ACHN (cell line): ENCODE data around the gene KCNMA1.
A peak's percentile ranks its signal among the peaks of the same experiment; 100 is the strongest.

Experiments
- DNase-seq: peaks from one replicate; pipeline ENCODE4 v3.0.0-alpha.2; 2015
- in situ Hi-C: cut with HindIII; loops from 2 replicates; pipeline ENCODE4 v1.10.0; 2017; ENCODE audit warnings: low sequenced_read_pairs, low pct_ligation_motif_present, low pct_unique_long_range_greater_than_20kb

KCNMA1 gene

DNA sequence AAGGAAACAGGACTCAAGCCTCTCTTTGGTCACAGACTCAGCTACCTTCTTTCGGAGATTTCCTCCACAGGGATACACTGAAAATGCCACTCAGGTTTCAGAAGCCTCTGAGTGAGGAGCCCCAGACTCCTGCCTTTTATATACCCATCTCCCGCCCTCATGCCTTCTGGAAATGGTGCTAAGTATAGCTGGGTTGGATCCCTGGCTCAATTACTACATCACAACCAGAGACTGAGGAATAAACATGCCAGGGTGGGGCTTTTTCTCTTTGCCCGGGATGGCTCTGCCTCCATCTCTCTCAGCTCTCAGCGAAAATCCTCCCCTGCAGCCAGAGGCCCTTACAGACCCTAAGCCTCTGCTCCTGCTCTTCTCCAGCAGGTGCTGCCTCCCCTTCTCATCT is 299.5 kb downstream of the KCNMA1 start:
- DNase-seq, result no peak
- in situ Hi-C loops, result no loop called here

DNA sequence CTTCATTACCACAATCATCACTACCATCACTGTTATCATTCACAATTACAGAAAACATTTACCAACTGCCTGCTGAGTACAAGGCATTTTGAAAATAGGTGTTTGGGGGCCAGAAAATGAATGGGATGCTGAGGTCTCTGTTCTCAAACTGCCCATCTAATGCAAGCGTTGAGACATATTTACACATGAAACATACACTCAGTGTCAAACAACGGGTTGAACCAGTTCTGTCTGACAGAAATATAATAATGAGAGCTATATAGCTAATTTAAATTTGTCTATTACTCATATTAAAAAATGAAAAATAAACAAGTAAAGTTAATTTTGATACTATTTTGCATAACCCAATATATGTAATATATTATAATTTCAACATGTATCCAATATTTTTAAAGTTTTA is 303.1 kb downstream of the KCNMA1 start:
- in situ Hi-C loops, result no loop called here
- no peak for DNase-seq

DNA sequence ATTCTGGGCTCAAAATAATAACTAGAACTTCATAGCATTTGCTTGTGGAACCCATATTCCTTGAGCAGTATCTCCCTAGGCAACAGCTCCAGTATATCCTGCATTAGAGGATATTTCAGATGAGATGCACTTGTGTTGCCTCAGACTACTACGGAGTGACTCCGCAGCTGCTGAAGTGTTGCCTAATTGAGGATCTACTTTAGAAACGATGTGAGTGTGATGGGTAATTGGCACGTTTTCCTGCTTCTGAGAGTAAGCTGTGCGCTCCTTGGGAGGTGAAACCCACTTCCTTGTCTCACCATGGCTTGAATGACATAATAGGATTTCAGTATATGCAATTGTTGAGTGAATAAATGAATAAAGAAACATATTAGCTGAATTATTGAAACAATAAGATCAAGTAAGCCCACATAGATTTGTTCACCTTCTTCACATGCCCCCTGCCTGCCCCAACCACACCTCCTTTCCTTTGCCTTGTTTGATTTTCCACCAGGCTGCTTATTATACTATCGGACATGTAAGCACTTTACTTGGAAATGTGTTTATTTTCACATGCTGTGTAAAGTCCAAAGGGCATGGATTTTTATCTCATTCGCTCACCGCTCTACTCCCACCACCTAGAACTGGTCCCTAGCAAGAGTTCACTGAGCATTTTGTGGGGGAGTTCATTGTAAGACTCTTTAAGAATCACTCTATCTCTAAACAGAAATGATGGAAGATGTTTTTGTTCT is 303.8 kb downstream of the KCNMA1 start:
- in situ Hi-C loops, result no loop called here
- no peak for DNase-seq

DNA sequence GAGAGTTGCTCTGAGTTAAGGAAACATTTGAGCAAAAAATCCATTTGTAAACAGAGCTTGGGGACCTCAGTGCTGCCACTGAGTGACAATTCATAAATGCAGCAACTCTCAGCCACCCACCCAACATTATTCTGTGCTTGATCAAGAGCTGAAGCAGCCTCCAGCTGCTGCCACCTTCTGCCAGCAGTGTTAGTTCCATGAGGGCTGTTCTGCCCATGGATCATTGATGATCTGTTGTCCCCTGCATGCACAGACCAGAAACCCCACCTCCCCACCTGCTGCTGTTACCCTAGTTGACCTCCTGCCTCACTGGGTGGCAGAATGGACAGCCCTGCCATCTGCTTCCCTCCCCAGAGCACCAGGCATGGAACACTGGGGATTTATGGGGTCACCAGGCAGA is 305.4 kb downstream of the KCNMA1 start:
- in situ Hi-C loops, result no loop called here
- no peak for DNase-seq

DNA sequence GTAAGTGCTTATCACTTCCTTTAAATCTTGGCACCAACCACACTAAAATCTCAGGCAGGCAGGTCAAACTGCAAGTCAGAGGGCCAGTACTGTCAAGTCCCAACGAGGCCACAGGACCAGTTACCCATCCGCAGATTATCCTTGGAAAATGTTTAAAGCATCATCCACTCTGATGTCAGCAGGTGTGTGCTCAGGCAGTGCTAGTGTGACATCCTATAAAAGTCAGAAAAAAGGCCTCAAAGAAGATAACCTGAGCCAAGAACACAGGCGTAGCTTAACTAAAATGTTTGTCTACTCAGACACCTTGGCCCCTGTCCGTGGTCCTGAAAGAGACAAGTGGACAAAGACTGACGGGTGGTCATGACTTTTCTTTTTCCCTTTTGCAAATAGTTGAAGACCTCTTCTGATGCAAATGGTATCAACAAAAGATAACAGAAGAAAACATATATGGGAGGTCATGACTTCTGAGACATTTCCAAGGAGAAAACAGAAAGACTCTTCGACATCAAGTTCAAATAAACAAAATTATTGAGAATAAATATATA is 309.3 kb downstream of the KCNMA1 start:
- in situ Hi-C loops, result no loop called here
- DNase-seq, result peak; percentile 58

DNA sequence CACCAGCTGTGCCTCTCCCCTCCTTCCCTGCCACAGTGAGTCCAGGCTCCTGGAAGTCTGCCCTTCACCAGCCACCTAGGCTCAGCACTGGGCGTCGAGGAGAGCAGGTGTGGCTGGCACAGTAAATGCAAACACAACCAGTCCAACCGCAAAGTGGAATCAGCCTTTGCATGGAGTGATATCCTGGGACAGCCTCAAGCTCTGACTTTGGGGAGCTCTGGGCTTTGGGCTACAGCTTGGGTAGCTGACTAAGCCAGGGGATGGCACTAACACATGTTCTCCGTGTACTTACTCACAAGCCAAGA is 312.4 kb downstream of the KCNMA1 start:
- in situ Hi-C loops, result no loop called here
- no peak for DNase-seq

DNA sequence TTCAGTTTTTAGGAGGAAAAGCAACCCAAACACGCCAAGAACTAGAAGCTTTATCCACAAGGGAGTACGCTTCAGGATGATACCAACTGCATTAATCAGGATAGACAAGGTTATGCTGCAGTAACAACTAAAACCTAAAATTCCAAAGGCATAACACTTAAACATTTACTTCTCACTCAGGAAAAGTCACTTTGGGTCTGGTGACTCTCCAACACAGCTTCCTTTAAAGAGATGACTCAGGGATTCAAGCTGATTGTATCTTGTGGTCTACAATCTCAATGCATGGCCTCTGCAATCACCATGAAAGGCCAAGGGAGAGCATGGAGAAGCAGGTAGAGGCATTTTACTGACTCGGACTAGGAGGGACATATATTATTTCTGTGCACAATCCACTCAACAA is 315.8 kb downstream of the KCNMA1 start:
- in situ Hi-C loops, result no loop called here
- no peak for DNase-seq

DNA sequence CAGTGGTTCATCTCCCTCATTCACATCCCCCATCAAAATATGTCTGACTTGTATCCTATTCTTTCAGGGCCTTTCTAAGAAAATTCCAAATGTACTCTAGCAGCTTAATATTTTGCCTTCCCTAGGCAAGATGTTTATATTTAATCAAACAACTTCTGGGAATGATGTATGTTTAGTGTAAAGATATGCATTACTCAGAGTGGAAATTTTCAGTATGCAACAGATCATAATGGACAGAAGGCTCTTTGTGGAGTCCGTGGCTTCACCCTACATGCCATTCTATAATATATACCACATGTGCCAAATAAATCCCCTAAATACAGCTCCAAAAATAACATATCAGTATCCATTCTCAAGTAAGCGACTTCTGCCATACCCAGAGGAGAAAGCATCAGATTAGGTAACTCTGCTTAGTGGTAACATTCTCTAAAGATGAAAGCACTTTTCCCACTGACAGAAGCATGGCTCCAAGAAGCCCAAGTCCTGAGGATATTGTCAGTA is 316.6 kb downstream of the KCNMA1 start:
- in situ Hi-C loops, result no loop called here
- no peak for DNase-seq

DNA sequence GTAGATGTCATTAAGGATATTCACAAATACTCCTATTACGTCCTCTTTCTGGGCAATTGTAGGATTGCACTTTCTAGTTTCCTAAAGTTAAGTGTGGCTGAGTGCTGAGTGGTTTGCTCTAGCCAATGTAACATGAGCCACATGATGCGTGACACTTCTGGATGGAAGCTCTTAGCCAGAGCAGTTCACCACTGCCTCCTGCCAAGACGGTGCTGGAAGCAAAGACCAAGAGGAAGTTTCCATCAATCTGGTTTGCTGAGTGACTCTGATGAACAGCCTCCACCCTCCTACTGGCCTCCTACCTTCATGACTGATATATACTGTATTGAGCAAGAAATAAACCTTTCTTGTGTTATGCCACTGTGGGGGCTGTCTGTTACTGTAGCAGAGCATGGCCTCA is 318.1 kb downstream of the KCNMA1 start:
- in situ Hi-C loops, result no loop called here
- DNase-seq, result no peak

DNA sequence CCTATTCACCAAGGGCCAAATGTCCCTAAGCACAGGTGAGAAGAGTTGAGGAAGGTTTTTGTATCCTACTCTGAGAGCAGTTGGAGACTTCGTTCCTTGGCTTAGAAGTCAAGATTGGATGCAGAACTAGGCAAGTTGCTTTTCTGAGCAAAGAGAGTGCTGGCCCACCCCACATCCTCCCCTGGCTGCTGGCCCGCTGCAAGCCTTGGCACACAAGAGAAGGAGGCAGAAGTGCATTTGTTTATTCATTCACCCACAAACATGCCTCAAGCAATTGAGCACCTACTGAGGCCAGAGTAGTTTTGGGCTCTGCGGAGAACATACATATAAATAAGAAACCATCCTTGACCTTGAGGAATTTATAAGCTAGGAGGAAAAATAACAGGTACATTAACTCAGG is 318.9 kb downstream of the KCNMA1 start:
- in situ Hi-C loops, result no loop called here

DNA sequence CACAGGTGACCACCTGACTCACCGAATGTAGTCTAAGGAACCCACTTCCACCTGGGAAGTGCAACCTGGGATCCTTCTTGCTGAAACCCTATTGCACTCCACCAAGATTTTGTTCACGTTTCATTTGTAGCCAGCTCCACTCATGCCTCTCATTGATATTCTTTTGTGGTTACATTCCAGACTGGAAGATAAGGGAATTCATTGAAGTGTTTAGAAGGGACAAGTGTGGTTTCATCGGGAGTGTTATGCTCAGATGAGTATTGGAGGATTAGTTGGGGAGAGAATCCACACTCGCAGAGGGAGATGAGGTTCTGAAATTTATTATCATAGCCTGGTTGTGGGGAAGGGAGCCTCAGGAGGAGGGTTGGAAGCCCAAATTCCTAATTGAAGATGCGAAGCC is 320.4 kb downstream of the KCNMA1 start:
- in situ Hi-C loops, result no loop called here
- DNase-seq, result peak; percentile 32

More for the DNA sequence above, 318.9 kb downstream of the KCNMA1 start:
- no peak for DNase-seq

DNA sequence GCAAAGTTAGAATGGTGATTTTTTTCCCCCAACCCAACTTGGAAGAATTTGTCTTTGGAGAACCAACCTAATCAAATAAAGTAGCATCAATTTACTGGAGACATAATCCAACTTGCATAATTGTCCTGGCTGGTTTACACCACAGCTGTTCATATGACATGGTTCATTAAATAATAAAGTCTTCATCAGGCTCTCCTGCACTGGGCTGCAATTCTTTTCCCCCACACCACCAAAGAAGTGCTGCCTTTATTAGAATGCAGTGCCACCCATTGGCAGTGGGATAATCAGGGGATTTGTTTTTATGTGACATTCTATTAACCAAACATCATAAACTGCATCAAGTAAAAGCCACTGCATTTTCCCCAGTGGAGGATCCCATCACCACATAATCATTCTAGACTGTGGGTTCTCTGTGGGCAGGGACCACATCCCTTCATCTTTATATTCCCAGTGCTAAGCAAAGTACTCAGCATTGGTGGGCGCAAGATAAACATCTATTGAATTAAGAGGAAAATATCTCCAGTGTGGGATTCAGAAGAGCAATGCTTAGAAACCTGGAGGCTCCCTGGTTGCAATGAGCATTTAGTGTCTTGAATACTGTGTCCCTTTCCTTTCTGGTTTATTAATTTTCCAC is 322.0 kb downstream of the KCNMA1 start:
- no peak for DNase-seq
- in situ Hi-C loops, result no loop called here

DNA sequence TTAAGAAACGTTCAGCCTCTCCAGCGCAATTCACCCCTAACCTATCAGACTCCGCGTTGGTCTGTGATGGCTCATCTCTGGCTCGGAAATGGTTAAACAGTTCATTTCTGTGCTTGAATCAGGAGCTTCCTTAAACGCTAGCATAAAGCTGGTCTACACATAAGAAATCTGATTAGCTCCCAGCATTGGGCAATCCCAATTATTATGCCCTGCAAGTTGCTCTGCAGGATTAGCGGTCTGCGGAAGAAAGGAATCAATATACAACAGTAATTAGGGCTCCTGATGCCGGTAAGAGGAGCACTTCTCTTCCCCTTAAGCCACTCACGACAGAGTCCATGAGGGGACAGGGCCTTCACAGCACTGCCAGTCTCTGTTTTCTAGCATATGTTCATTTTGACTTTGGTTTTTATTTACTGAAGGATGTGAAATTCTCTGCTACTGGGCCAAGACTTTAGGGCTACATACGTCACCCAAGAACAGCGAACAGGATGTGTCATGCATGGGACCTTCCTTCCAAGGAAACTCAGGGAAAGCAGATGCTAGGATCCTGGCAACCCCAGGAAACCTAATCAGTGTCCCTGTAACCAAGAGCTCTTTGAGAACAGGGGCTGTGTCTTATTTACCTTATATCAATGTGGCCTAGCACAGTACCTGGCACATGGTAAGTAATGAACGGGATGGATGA is 324.4 kb downstream of the KCNMA1 start:
- DNase-seq, result no peak
- in situ Hi-C loops, result no loop called here

DNA sequence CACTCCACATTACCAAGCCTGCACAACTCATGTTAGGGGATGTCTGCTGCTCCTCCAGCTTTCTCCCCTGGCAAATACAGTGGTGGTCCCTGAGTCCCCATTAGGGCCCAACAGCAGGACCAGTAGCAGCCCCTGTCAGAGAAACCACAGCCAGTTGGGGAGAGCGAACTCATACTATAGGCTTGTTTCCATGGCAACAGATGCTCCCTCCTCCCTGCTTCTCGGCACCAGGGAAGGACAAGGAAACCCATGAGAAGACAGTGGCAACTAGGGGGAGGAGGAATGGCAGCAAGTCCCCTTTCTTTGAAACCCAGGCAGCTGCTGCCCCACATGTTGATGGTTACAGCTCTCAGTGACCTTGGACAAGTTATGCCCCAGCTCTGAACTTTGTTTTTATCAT is 326.4 kb downstream of the KCNMA1 start:
- DNase-seq, result no peak
- in situ Hi-C loops, result no loop called here

DNA sequence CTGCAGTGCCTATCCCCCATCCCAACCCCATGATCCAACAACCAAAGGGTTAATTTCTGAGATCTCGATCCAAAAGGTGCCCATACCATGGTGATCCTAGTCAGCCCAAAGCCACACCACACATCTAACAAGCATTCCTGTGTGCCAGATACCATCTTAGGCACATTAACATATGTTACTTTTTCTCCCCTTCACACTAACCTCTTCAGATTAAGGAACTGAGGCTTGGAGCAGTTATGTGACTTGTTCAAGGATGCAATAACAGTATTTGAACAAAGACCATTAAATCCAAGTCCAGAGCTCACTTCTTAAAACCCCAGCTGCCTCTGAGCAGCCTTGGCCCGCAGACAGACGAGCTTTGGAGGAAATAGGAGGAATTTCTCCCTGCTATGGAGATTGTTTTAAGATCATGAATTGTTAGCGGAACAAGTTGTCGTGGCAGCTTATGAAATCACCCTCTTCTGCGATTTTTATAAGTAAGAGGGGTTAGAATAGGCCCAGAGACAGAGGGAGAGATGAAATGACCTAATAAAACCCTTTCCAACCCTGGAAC is 327.2 kb downstream of the KCNMA1 start:
- DNase-seq, result no peak

DNA sequence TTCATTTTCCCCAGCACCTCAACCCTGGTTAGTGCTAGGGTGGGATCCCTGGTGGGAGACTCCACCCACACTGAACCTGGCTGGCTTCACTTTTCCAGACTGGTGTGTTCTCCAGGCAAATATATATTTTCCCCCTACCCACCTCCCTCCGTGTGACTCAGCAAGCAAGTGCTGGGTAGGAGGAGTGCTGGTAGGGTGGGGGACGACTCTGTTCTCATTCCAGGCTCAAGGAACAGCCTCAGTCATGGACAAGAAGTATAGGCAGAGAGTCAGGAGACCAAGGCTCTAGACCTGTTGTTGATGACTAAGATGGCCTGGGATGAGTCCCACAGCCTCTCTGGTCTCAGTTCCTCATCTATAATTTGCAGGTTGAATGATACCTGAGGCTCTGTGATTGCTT is 328.1 kb downstream of the KCNMA1 start:
- no peak for DNase-seq
- in situ Hi-C loops, result no loop called here

More for the DNA sequence above, 327.2 kb downstream of the KCNMA1 start:
- in situ Hi-C loops, result no loop called here

DNA sequence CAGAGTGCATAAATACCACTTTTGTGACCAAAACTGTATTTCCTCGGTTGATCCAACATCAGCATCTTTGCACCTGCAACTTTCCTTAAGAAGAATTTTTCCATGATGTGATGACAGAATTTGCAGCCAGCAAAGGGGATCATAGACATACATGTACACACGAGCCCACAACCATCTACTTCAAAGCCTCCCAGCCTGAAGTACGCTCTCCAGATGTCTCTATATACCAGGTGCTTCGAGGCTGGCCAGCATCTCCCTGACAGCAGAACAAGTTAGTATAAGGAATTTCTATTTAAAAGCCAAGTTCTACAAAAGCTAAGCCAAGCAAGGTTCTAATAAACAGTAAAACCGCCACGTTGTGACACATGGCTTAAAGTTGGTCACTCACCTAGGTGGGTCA is 328.5 kb downstream of the KCNMA1 start:
- no peak for DNase-seq
- in situ Hi-C loops, result no loop called here

DNA sequence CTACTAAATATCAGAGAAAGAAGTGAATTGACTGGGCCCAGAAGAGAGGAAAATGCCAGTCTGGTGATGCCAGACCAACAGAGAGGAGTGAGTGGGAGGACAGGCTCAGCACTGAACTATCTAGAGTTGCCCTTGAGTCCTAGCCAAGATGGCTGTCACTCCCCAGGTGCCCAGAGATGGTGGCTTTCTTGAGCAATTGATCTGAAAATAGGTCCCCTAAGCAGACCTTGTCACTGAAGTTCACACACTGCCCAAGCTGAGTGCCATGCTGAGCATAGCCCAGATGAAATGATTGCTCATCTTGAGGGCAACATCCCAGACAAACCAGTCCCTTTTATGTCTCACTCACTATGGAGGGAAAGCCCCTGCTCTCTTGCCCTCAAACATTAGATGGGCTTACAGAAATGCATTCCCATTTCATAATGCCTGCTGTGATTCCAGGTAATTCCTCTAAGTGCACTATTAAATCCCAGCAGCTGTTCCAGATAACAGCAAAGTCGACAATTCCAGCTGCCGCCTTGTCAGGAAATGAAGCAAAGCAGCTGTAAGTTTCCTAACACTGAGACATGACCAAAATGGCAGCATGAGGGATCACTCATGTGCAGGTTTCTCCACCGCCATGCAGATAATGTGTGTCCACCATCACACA is 329.4 kb downstream of the KCNMA1 start:
- no peak for DNase-seq

DNA sequence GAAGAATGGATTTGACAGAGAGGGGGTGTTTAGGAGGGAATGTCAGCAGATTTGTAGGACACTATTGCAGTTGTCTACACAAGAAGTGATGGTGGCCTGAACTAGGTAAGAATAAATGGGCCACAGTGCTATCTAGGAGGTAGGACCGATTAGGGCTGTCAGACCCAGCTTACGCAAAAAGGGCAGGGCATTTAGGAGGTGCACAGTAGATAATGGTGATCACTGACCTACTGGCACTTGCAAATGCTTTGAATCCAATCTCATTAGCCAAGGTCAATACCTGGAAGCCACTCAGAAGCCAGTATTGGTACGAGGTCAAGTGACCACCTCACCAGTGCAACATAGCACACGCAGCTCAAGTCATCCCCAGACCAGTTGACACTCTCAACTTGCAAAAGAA is 330.9 kb downstream of the KCNMA1 start:
- in situ Hi-C loops, result no loop called here
- DNase-seq, result no peak

More for the DNA sequence above, 329.4 kb downstream of the KCNMA1 start:
- in situ Hi-C loops, result no loop called here
